RWPE1 (cell line): Measurements from ENCODE around the gene BTD.

Experiments used
- CTCF ChIA-PET: fragments of 350-600 bp; sonication (Branson Sonifier 250); formaldehyde crosslinking; extraction: SDS; loops from one replicate; lab custom pipeline; 2021; lab: Yijun Ruan, JAX
- POLR2A ChIA-PET: fragments of 400-600 bp; formaldehyde crosslinking; extraction: SDS; loops from one replicate; lab custom pipeline; 2020; ENCODE audit warnings: antibody characterized with exemption; ENCODE audit not compliant: low non-redundant PET; lab: Yijun Ruan, JAX
- DNase-seq: peaks from one replicate; pipeline ENCODE4 v3.0.0; 2012; ENCODE audit warnings: low spot score
- H3K27ac ChIP-seq: fragments of 450-650 bp; 2 replicates; pipeline ENCODE4 v1.5.1; 2017
- CTCF ChIP-seq: fragments of 450-650 bp; conservative IDR thresholded peaks from 2 replicates; pipeline ENCODE4 v1.5.1; 2017; ENCODE audit warnings: low read depth, mild to moderate bottlenecking

BTD gene

GRCh38 chr3:15638193-15638890 is 36.8 kb downstream of the BTD start:
- no peak for DNase-seq
- no peak for TF ChIP-seq CTCF
- no peak overlapping the region for H3K27ac ChIP-seq
- POLR2A ChIA-PET, result no interaction called here
- CTCF ChIA-PET, result no interaction called here

- DNase-seq, result no peak
- CTCF ChIA-PET, result no interaction called here
- POLR2A ChIA-PET, result no interaction called here
- no peak overlapping the region for H3K27ac ChIP-seq
- no peak for TF ChIP-seq CTCF
Measured at GRCh38 chr3:15638891-15639262, 37.3 kb downstream of the BTD start.

GRCh38 chr3:15645246-15645645 is 43.7 kb downstream of the BTD start:
- POLR2A ChIA-PET, result no interaction called here
- no peak for DNase-seq
- no peak for TF ChIP-seq CTCF
- CTCF ChIA-PET, result interaction anchor here (0.5 kb wide), 1 partner anchor 18 kb away, joined by 3 read pairs; no protein-coding TSS in a partner anchor
- H3K27ac ChIP-seq, result peak overlapping the region; percentile 98

- no peak for TF ChIP-seq CTCF
- peak; percentile 86 for DNase-seq
- CTCF ChIA-PET, result interaction anchor here (0.5 to 0.6 kb wide), 2 partner anchors 18 to 426 kb away, joined by 3 read pairs; no protein-coding TSS in a partner anchor
- H3K27ac ChIP-seq, result peak overlapping the region; percentile 98
- POLR2A ChIA-PET, result no interaction called here
Measured at GRCh38 chr3:15645740-15646501, 44.4 kb downstream of the BTD start.

- DNase-seq, result peak; percentile 84
- ChIA-PET POLR2A (no interaction called here), CTCF (no interaction called here)
- no peak for TF ChIP-seq CTCF
- H3K27ac ChIP-seq, result peak overlapping the region; percentile 98
Measured at GRCh38 chr3:15646851-15647511, 45.4 kb downstream of the BTD start.

- peak overlapping the region; percentile 98 for H3K27ac ChIP-seq
- CTCF ChIA-PET, result no interaction called here
- POLR2A ChIA-PET, result no interaction called here
- DNase-seq, result no peak
- TF ChIP-seq CTCF, result no peak
Measured at GRCh38 chr3:15647611-15648167, 46.1 kb downstream of the BTD start.
